ENCODE data around the gene STK39. TPM values are rescaled to one million over a fixed set of nuclear protein-coding genes. Genes with fewer than 3 reads are reported as not detected.
A peak's percentile ranks its signal among the peaks of the same experiment; 100 is the strongest.

The STK39 gene
- total and polyA plus RNA-seq, 2 experiments from 2014 or later, result 3.2 to 14.6 TPM

- peaks cover 24% of the 10 kb centered on the region for H3K4me1 ChIP-seq (ENCODE audit: insufficient read depth)
- H3K27me3 ChIP-seq (replicated peaks; ENCODE audit: insufficient read depth), result no peaks in the 10 kb centered on the region
- H3K9ac ChIP-seq, result no peak overlapping the region
- H3K79me2 ChIP-seq (ENCODE audit: insufficient read depth), result peaks cover 7% of the 10 kb centered on the region; the same call in 1 of the 2 replicates
- peaks cover 11% of the 10 kb centered on the region for H3F3A ChIP-seq (ENCODE audit: insufficient read depth)
- H3K4me3 ChIP-seq, result no peak overlapping the region
- peak; percentile 65 for DNase-seq
- no peaks in the 10 kb centered on the region for H3K36me3 ChIP-seq (ENCODE audit: low read depth)
- in situ Hi-C loops (cut with MboI), result no loop called here
- H2AFZ ChIP-seq, result no peak overlapping the region
- H3K9me3 ChIP-seq (ENCODE audit: low read depth), result no peaks in the 10 kb centered on the region
- H4K20me1 ChIP-seq (ENCODE audit: insufficient read depth), result no peaks in the 10 kb centered on the region
- WGBS, 2 experiments (ENCODE audit: low coverage in 1 of 2, low lambda C conversion rate in 2 of 2, missing lambda C conversion rate in 2 of 2), result 32 to 34% methylated on average over 3 of the region's 3 CpGs
- TF ChIP-seq EZH2phosphoT487 (IDR thresholded peaks at IDR 0.05; ENCODE audit: insufficient read depth, low read depth), result no peak
- TF ChIP-seq EZH2 (IDR thresholded peaks at IDR 0.05; ENCODE audit: insufficient read depth, poor library complexity, severe bottlenecking), result no peak
- no peaks in the 10 kb centered on the region for H3K9me2 ChIP-seq (ENCODE audit: insufficient read depth)
- peak overlapping the region; percentile 6 for H3K4me2 ChIP-seq (ENCODE audit: unreplicated experiment)
- no peak overlapping the region for H3K27ac ChIP-seq
These were observed 82.0 kb downstream of the STK39 start for GRCh38 chr2:168165397-168165796.

- Histone ChIP-seq H3K9me3 (ENCODE audit: low read depth) (no peaks in the 10 kb centered on the region), H3F3A (ENCODE audit: insufficient read depth) (peaks cover 10% of the 10 kb centered on the region), H3K27ac (no peak overlapping the region), H2AFZ (no peak overlapping the region), H3K79me2 (ENCODE audit: insufficient read depth) (no peaks in the 10 kb centered on the region), H3K4me3 (no peak overlapping the region), H3K4me2 (ENCODE audit: unreplicated experiment) (no peak overlapping the region), H3K27me3 (replicated peaks; ENCODE audit: insufficient read depth) (no peaks in the 10 kb centered on the region), H3K36me3 (ENCODE audit: low read depth) (no peaks in the 10 kb centered on the region), H4K20me1 (ENCODE audit: insufficient read depth) (0 out of 2 replicates have a peak, but pooled peaks cover 3% of the 10 kb centered on the region), H3K9me2 (ENCODE audit: insufficient read depth) (no peaks in the 10 kb centered on the region), H3K9ac (no peak overlapping the region), H3K4me1 (ENCODE audit: insufficient read depth) (peaks cover 15% of the 10 kb centered on the region)
- in situ Hi-C loops (cut with MboI), result no loop called here
- 62 to 65% methylated on average over 7 of the region's 7 CpGs for WGBS, 2 experiments (ENCODE audit: low coverage in 1 of 2, low lambda C conversion rate in 2 of 2, missing lambda C conversion rate in 2 of 2)
- DNase-seq, result no peak
- TF ChIP-seq EZH2phosphoT487 (IDR thresholded peaks at IDR 0.05; ENCODE audit: insufficient read depth, low read depth), result no peak
- TF ChIP-seq EZH2 (IDR thresholded peaks at IDR 0.05; ENCODE audit: insufficient read depth, poor library complexity, severe bottlenecking), result no peak
These were observed 86.5 kb downstream of the STK39 start for GRCh38 chr2:168160897-168161296.

- TF ChIP-seq EZH2 (IDR thresholded peaks at IDR 0.05; ENCODE audit: insufficient read depth, poor library complexity, severe bottlenecking) (no peak), EZH2phosphoT487 (IDR thresholded peaks at IDR 0.05; ENCODE audit: insufficient read depth, low read depth) (no peak)
- 0 out of 2 replicates have a peak, but pooled peaks cover 3% of the 10 kb centered on the region for H4K20me1 ChIP-seq (ENCODE audit: insufficient read depth)
- H3K4me1 ChIP-seq (ENCODE audit: insufficient read depth), result peaks cover 9% of the 10 kb centered on the region
- H3K36me3 ChIP-seq (ENCODE audit: low read depth), result no peaks in the 10 kb centered on the region
- no peak overlapping the region for H3K4me2 ChIP-seq (ENCODE audit: unreplicated experiment)
- no peak overlapping the region for H2AFZ ChIP-seq
- no peak for DNase-seq
- WGBS, 2 experiments (ENCODE audit: low coverage in 1 of 2, low lambda C conversion rate in 2 of 2, missing lambda C conversion rate in 2 of 2), result 56 to 70% methylated on average over 8 of the region's 8 CpGs
- no peaks in the 10 kb centered on the region for H3K9me2 ChIP-seq (ENCODE audit: insufficient read depth)
- in situ Hi-C loops (cut with MboI), result no loop called here
- H3K9ac ChIP-seq, result no peak overlapping the region
- no peaks in the 10 kb centered on the region for H3K79me2 ChIP-seq (ENCODE audit: insufficient read depth)
- H3F3A ChIP-seq (ENCODE audit: insufficient read depth), result peaks cover 3% of the 10 kb centered on the region; the same call in 1 of the 2 replicates
- no peak overlapping the region for H3K27ac ChIP-seq
- H3K4me3 ChIP-seq, result no peak overlapping the region
- no peaks in the 10 kb centered on the region for H3K27me3 ChIP-seq (replicated peaks; ENCODE audit: insufficient read depth)
- H3K9me3 ChIP-seq (ENCODE audit: low read depth), result no peaks in the 10 kb centered on the region
These were observed 87.4 kb downstream of the STK39 start for GRCh38 chr2:168159754-168160585.

DNA sequence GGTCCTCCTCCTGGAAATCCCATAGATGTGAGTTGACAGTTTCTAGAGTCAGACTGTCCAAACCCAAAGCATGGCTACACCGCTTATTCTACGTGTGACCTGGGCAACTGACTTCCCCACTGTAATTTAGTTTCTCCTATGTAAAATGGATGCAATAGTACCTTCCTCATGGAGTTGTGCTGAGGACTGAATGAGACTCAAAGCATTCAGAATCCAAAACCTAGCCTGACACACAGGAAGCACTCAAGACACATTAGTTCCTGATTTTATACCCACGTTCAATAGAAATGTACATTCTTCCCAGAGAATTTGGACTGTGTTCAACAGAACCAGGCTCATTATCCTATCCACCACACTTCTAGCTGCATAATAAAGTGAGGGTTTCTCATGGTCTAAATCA is 88.8 kb downstream of the STK39 start:
- H3K9me3 ChIP-seq (ENCODE audit: low read depth), result no peaks in the 10 kb centered on the region
- no peak overlapping the region for H2AFZ ChIP-seq
- H3K27ac ChIP-seq, result no peak overlapping the region
- no peak for DNase-seq
- H3K4me1 ChIP-seq (ENCODE audit: insufficient read depth), result peaks cover 9% of the 10 kb centered on the region
- H3F3A ChIP-seq (ENCODE audit: insufficient read depth), result no peaks in the 10 kb centered on the region
- TF ChIP-seq EZH2phosphoT487 (IDR thresholded peaks at IDR 0.05; ENCODE audit: insufficient read depth, low read depth) (no peak), EZH2 (IDR thresholded peaks at IDR 0.05; ENCODE audit: insufficient read depth, poor library complexity, severe bottlenecking) (no peak)
- no peaks in the 10 kb centered on the region for H3K79me2 ChIP-seq (ENCODE audit: insufficient read depth)
- in situ Hi-C loops (cut with MboI), result no loop called here
- H3K9ac ChIP-seq, result no peak overlapping the region
- H3K4me3 ChIP-seq, result no peak overlapping the region
- no peaks in the 10 kb centered on the region for H3K27me3 ChIP-seq (replicated peaks; ENCODE audit: insufficient read depth)
- no peaks in the 10 kb centered on the region for H3K9me2 ChIP-seq (ENCODE audit: insufficient read depth)
- H4K20me1 ChIP-seq (ENCODE audit: insufficient read depth), result 0 out of 2 replicates have a peak, but pooled peaks cover 3% of the 10 kb centered on the region
- 97 to 100% methylated on average over 3 of the region's 3 CpGs for WGBS, 2 experiments (ENCODE audit: low coverage in 1 of 2, low lambda C conversion rate in 2 of 2, missing lambda C conversion rate in 2 of 2)
- H3K36me3 ChIP-seq (ENCODE audit: low read depth), result no peaks in the 10 kb centered on the region
- H3K4me2 ChIP-seq (ENCODE audit: unreplicated experiment), result no peak overlapping the region

Data from GM23248 (cell line).